Measurements from ENCODE around the gene CPB2. TPM values are rescaled to one million over a fixed set of nuclear protein-coding genes. Genes with fewer than 3 reads are reported as not detected.

CPB2 gene
- total and polyA plus RNA-seq, 2 of the 8 experiments (the other 6 are each of a cell fraction or from before 2014, with no cell fraction given) = not detected

- Histone ChIP-seq H2BK120ac (replicated peaks; ENCODE audit: low read depth, low read length) (no peak overlapping the region), H2BK20ac (ENCODE audit: low read length) (no peak overlapping the region), H2BK5ac (ENCODE audit: low read depth, low read length) (no peak overlapping the region), H3K4me1 (replicated peaks in 1 of 4; ENCODE audit: control insufficient read depth in 3 of 4, insufficient read depth in 4 of 4, low read length in 3 of 4) (no peaks in the 10 kb centered on the region), H3K9ac (replicated peaks in 1 of 4; ENCODE audit: extremely low read depth in 1 of 4, low read depth in 3 of 4, low read length in 3 of 4) (no peak overlapping the region), H3K4me3 (ENCODE audit: extremely low read depth in 1 of 4, insufficient read depth in 2 of 4, low read depth in 3 of 4, low read length in 4 of 4) (no peak overlapping the region), H4K20me1 (replicated peaks in 1 of 2; ENCODE audit: control insufficient read depth in 1 of 2, insufficient read depth in 2 of 2, low read length in 2 of 2) (no peaks in the 10 kb centered on the region), H3K4me2 (ENCODE audit: insufficient read depth in 1 of 2, low read depth in 2 of 2, low read length in 2 of 2) (no peak overlapping the region), H3K23me2 (ENCODE audit: low read depth, low read length) (no peaks in the 10 kb centered on the region), H3K18ac (ENCODE audit: extremely low read depth, low read length) (no peak overlapping the region), H3K79me2 (ENCODE audit: control insufficient read depth in 1 of 2, insufficient read depth in 2 of 2, low read length in 2 of 2) (no peaks in the 10 kb centered on the region), H2AFZ (ENCODE audit: low read length) (no peak overlapping the region), H3K79me1 (ENCODE audit: low read depth, low read length) (no peaks in the 10 kb centered on the region), H2BK15ac (ENCODE audit: low read length) (no peak overlapping the region), H3K56ac (replicated peaks; ENCODE audit: insufficient read length, low read depth, low read length) (no peak overlapping the region), H3K27me3 (replicated peaks in 1 of 4; ENCODE audit: control insufficient read depth in 3 of 4, extremely low read depth in 1 of 4, insufficient read depth in 3 of 4, low read length in 3 of 4) (no peaks in the 10 kb centered on the region), H2BK12ac (ENCODE audit: low read depth, low read length) (no peak overlapping the region), H4K91ac (replicated peaks; ENCODE audit: insufficient read length, low read length) (no peak overlapping the region), H3K4ac (replicated peaks; ENCODE audit: insufficient read length, low read depth, low read length) (no peak overlapping the region), H3K9me3 (ENCODE audit: insufficient read depth in 2 of 2, low read depth in 1 of 2, low read length in 1 of 2) (no peaks in the 10 kb centered on the region), H3K36me3 (ENCODE audit: control insufficient read depth in 2 of 4, insufficient read depth in 4 of 4, low read length in 3 of 4) (no peaks in the 10 kb centered on the region), H3K14ac (ENCODE audit: insufficient read length) (no peak overlapping the region), H4K5ac (ENCODE audit: insufficient read length, low read depth, low read length) (no peak overlapping the region), H4K8ac (ENCODE audit: extremely low read depth, insufficient read depth, low read length) (no peak overlapping the region), H3K23ac (ENCODE audit: insufficient read length) (no peak overlapping the region), H2AK5ac (ENCODE audit: low read depth, low read length) (no peak overlapping the region), H3K27ac (ENCODE audit: low read depth, low read length) (no peak overlapping the region)
- 78% methylated on average over 4 of the region's 4 CpGs; no CpG with 5 or more reads in 1 of the 2 experiments for WGBS, 2 experiments (ENCODE audit: extremely low coverage in 1 of 2, insufficient coverage in 1 of 2, insufficient read length in 1 of 2, insufficient replicate concordance in 2 of 2, low coverage in 1 of 2, low lambda C conversion rate in 2 of 2, missing lambda C conversion rate in 1 of 2)
- TF ChIP-seq SP4 (IDR thresholded peaks at IDR 0.05; ENCODE audit: low read length) (no peak), USF2 (IDR thresholded peaks at IDR 0.05; ENCODE audit: low read length) (no peak), RBBP5 (IDR thresholded peaks at IDR 0.05; ENCODE audit: borderline replicate concordance, low read depth, low read length) (no peak), RAD21 (IDR thresholded peaks at IDR 0.05 in 1 of 2, conservative IDR thresholded peaks at IDR 0.05 in 1 of 2; ENCODE audit: low read depth in 2 of 2, low read length in 2 of 2) (no peak), NRF1 (IDR thresholded peaks at IDR 0.05; ENCODE audit: low read depth, low read length) (no peak), SP2 (IDR thresholded peaks at IDR 0.05; ENCODE audit: low read length) (no peak), CHD2 (IDR thresholded peaks at IDR 0.05; ENCODE audit: low read length) (no peak), HDAC6 (IDR thresholded peaks at IDR 0.05; ENCODE audit: low read depth, low read length) (no peak), CTCF (IDR thresholded peaks at IDR 0.05; ENCODE audit: control extremely low read depth in 1 of 3, insufficient read depth in 1 of 3, low read depth in 1 of 3, low read length in 3 of 3) (no peak)
- no peak for FAIRE-seq
- CTCF ChIA-PET (ENCODE audit: partially characterized antibody) = interaction anchor here (0.7 to 2.0 kb wide), 3 partner anchors 17 to 487 kb away, joined by 3 to 7 read pairs (median 3); no protein-coding TSS in a partner anchor
- POLR2A ChIA-PET (ENCODE audit: partially characterized antibody) = no interaction called here
- DNase-seq (ENCODE audit: low read depth in 1 of 2, low spot score in 2 of 2) = no peak
Observed at GRCh38 chr13:46109451-46109850, 4.6 kb upstream of the CPB2 start.

Data from H1 (cell line).